PFSK-1 (cell line): ENCODE results near the gene MAPRE3.

Experiments used
- FOXP2 ChIP-seq: optimal IDR thresholded peaks from 2 replicates; pipeline ENCODE3; 2011; ENCODE audit warnings: borderline replicate concordance, control low read depth, inconsistent platforms; ENCODE audit not compliant: insufficient read depth; ENCODE audit errors: extremely low read length, extremely low read depth
- POLR2AphosphoS5 ChIP-seq: IDR thresholded peaks from 2 replicates; pipeline ENCODE4 v1.6.1; 2012; ENCODE audit warnings: low read depth, mild to moderate bottlenecking, control low read depth, low read length, moderate library complexity
- REST ChIP-seq, 2 experiments: IDR thresholded peaks; 2 replicates each; pipeline versions ENCODE4 v1.6.1 to v1.8.0; 2011 to 2012; ENCODE audit warnings: low read depth in 2 of 2, low read length in 2 of 2, control low read depth in 1 of 2, inconsistent platforms in 1 of 2, mild to moderate bottlenecking in 1 of 2, moderate library complexity in 1 of 2; ENCODE audit not compliant: insufficient read depth in 1 of 2
- SIN3A ChIP-seq: IDR thresholded peaks from 2 replicates; pipeline ENCODE4 v1.6.1; 2012; ENCODE audit warnings: mild to moderate bottlenecking, low read length, moderate library complexity, borderline replicate concordance; ENCODE audit not compliant: insufficient read depth
- TAF1 ChIP-seq: IDR thresholded peaks from 2 replicates; pipeline ENCODE4 v1.6.1; 2012; ENCODE audit warnings: low read length, control low read depth, borderline replicate concordance; ENCODE audit not compliant: insufficient read depth

MAPRE3 gene

GRCh38 chr2:26925100-26925791, 45.2 kb upstream of the MAPRE3 start:
- TF ChIP-seq REST (IDR thresholded peaks at IDR 0.05; ENCODE audit: insufficient read depth in 1 of 2, low read depth in 2 of 2, low read length in 2 of 2) (no peak), POLR2AphosphoS5 (no peak), FOXP2 (no peak), TAF1 (no peak), SIN3A (no peak)

GRCh38 chr2:26927221-26927620, 43.2 kb upstream of the MAPRE3 start:
- TF ChIP-seq FOXP2 (no peak), POLR2AphosphoS5 (no peak), SIN3A (no peak), TAF1 (no peak), REST (IDR thresholded peaks at IDR 0.05; ENCODE audit: insufficient read depth in 1 of 2, low read depth in 2 of 2, low read length in 2 of 2) (no peak)

GRCh38 chr2:26932974-26933373, 37.5 kb upstream of the MAPRE3 start:
- no peak for TF ChIP-seq SIN3A
- TF ChIP-seq TAF1, result no peak
- TF ChIP-seq POLR2AphosphoS5, result no peak
- TF ChIP-seq FOXP2, result no peak
- no peak for TF ChIP-seq REST (IDR thresholded peaks at IDR 0.05; ENCODE audit: insufficient read depth in 1 of 2, low read depth in 2 of 2, low read length in 2 of 2)

GRCh38 chr2:26933431-26934334, 36.8 kb upstream of the MAPRE3 start:
- TF ChIP-seq REST (IDR thresholded peaks at IDR 0.05; ENCODE audit: insufficient read depth in 1 of 2, low read depth in 2 of 2, low read length in 2 of 2), result no peak
- TF ChIP-seq FOXP2, result no peak
- no peak for TF ChIP-seq SIN3A
- TF ChIP-seq POLR2AphosphoS5, result no peak
- TF ChIP-seq TAF1, result no peak
